H54 (cell line): ENCODE data around the gene PGRMC2.

Experiments
- DNase-seq: peaks from one replicate; pipeline ENCODE4 v3.0.0; 2011; ENCODE audit warnings: low spot score, mixed read lengths; ENCODE audit not compliant: insufficient read length
- FAIRE-seq: peaks from 3 replicates; lab custom pipeline; 2011; peaks lifted over from hg19 to GRCh38; lab: Jason Lieb, UNC
- POLR2A ChIP-seq: IDR thresholded peaks from 2 replicates; pipeline ENCODE4 v1.6.1; 2011; ENCODE audit warnings: low read depth, mild to moderate bottlenecking, low read length

The PGRMC2 gene

GRCh38 chr4:128287141-128287870 lies at the start of gene PGRMC2:
Gene PGRMC2 (minus strand): TSS chr4:128287813. CDS start chr4:128287790, 23 bp downstream.
- no peak for DNase-seq
- TF ChIP-seq POLR2A, result peak; percentile 81
- no peak for FAIRE-seq

GRCh38 chr4:128335541-128335940 lies 47.9 kb upstream of the PGRMC2 start:
- no peak for TF ChIP-seq POLR2A
- FAIRE-seq (no peak), DNase-seq (no peak)

GRCh38 chr4:128334256-128334655 lies 46.6 kb upstream of the PGRMC2 start:
- DNase-seq, result no peak
- FAIRE-seq, result no peak
- no peak for TF ChIP-seq POLR2A

- FAIRE-seq, result no peak
- TF ChIP-seq POLR2A, result no peak
- no peak for DNase-seq
These were observed 45.9 kb upstream of the PGRMC2 start for GRCh38 chr4:128333309-128334018.

- no peak for TF ChIP-seq POLR2A
- FAIRE-seq, result no peak
- no peak for DNase-seq
These were observed 44.5 kb upstream of the PGRMC2 start for GRCh38 chr4:128332081-128332480.

- DNase-seq (no peak), FAIRE-seq (no peak)
- no peak for TF ChIP-seq POLR2A
These were observed 42.0 kb upstream of the PGRMC2 start for GRCh38 chr4:128329638-128330037.

- no peak for TF ChIP-seq POLR2A
- FAIRE-seq (no peak), DNase-seq (no peak)
These were observed 40.5 kb upstream of the PGRMC2 start for GRCh38 chr4:128328106-128328505.

GRCh38 chr4:128323401-128323800 lies 35.8 kb upstream of the PGRMC2 start:
- DNase-seq (no peak), FAIRE-seq (no peak)
- no peak for TF ChIP-seq POLR2A

GRCh38 chr4:128322986-128323385 lies 35.4 kb upstream of the PGRMC2 start:
- no peak for TF ChIP-seq POLR2A
- DNase-seq (peak; percentile 19), FAIRE-seq (peak; percentile 81)

- no peak for TF ChIP-seq POLR2A
- FAIRE-seq (no peak), DNase-seq (no peak)
These were observed 34.7 kb upstream of the PGRMC2 start for GRCh38 chr4:128322311-128322710.

- no peak for TF ChIP-seq POLR2A
- DNase-seq (no peak), FAIRE-seq (no peak)
These were observed 33.0 kb upstream of the PGRMC2 start for GRCh38 chr4:128320656-128321055.

- FAIRE-seq, result no peak
- no peak for DNase-seq
- no peak for TF ChIP-seq POLR2A
These were observed 28.3 kb upstream of the PGRMC2 start for GRCh38 chr4:128315756-128316520.

GRCh38 chr4:128311659-128312403 lies 24.2 kb upstream of the PGRMC2 start:
- FAIRE-seq (no peak), DNase-seq (no peak)
- no peak for TF ChIP-seq POLR2A
